SK-N-MC (cell line): Measurements from ENCODE around the gene FADS2.

Experiments used
- EZH2 ChIP-seq: fragments of 200-600 bp; sonication (generic); IDR thresholded peaks from one replicate; pipeline ENCODE4 v1.6.1; 2017; ENCODE audit warnings: antibody characterized with exemption
- POLR2AphosphoS5 ChIP-seq: IDR thresholded peaks from 2 replicates; pipeline ENCODE4 v1.6.1; 2012; ENCODE audit warnings: mild to moderate bottlenecking, low read depth, low read length, borderline replicate concordance

DNA sequence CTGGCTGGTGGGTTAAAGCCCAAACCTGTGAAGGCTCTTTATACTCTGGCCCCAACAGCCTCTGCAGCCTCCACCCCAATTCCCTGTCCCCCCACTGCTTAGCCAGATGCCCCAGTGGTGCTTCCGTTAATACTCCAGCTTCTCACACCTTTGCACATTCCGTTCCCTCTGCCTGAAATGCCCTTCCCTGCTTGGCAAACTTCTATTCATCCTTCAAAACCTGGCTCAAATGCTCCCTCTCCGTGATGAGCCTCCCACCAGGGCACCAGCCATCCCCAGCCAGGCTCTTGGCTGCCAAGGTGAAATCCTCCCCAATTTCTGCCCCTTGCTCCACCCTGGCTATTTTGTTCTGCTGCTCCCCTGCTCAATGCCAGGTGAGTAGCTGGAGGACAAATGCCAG, 75.7 kb downstream of the FADS2 start:
- TF ChIP-seq POLR2AphosphoS5: no peak
- no peak for TF ChIP-seq EZH2
